GM19025 (cell line): ENCODE measurements around the gene KIF17.
"Not testable (repeated sequence)": the region's sequence is repeated elsewhere in the genome, so short reads cannot be mapped to it uniquely, and the experiment has no call there.

Experiments used
- ATAC-seq: cut with Tn5 transposase; IDR thresholded peaks from one replicate; pipeline ENCODE4 v1.9.1; 2021; ENCODE audit warnings: mild to moderate bottlenecking, low read depth, moderate library complexity; ENCODE audit not compliant: unreplicated experiment

Gene KIF17

DNA sequence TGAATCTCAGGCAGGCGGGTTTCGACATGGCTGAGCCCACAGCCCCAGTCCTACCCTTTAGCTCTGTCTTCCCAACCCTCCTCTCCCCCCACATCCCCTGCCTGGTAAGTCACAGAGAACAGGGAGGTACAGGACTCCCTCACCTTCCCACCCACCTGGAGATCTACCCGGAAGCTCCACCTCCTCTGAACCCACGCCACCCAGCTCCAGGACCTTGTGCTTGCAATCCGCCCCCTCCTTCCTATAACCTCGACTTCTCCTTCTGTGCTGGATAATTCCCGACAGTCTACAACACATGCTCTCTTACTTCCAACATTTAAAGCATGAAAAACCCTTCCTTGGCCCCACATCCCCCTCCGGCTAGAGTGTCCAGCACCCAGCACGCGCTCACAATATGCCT is 22.3 kb downstream of the KIF17 start:
- no peak for ATAC-seq

DNA sequence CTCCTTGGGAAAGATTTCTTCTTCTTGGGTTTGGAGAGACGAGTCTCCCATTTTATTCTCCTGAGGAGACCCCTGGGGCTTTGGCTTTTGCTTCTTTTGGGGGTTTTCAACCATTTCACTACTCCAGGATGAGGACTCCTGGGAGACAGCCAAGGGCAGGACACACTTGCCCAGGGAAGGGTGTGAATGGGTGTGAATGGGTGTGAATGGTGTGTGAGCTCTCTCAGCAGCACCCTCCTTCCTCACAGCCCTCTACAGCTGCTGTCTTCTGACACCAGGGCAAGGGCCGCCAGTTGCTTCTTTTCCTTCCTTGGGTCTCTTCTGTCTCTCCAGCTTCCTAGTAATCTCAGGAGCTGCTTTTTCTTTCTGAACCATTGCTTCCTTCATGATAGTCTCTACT is 24.2 kb downstream of the KIF17 start:
- ATAC-seq, result no peak

DNA sequence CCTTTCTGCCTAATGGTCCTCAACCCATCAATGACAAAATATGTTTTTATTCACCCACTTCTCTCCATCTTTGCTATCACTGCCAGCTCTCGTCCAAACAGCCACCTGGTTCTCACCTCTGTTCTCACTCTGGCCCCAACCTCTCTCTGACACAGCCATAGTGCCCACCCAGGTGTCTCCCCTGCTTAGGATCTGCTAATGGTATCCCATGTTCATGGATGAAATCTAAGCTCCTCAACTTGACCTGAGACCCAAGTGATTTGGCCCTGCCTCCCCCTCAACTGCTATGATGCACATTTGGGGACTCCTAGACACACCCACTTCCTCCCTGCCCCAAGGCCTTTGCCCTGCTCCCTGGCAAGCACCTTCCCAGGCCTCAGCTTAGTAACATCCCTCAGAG is 25.9 kb downstream of the KIF17 start:
- ATAC-seq, result no peak

DNA sequence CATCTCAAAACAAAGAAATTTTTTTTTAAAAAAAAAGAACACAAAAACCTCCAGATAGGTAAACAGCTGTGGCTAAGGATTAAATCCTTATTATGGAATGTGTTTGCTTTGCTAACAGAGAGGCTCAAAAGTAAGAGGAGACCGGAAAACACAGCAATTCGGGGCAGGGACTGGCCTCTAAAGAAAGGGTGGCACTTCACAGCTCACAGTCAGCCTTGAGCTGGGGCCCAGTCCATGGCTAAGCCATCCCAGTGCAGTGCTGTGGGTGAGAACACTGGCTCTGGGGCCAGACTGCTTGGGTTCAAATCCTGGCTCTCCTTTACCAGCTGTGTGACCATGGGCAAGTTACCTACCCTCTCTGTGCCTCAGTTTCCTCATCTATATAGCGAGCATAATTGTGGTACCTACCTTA is 28.2 kb downstream of the KIF17 start:
- no peak for ATAC-seq

DNA sequence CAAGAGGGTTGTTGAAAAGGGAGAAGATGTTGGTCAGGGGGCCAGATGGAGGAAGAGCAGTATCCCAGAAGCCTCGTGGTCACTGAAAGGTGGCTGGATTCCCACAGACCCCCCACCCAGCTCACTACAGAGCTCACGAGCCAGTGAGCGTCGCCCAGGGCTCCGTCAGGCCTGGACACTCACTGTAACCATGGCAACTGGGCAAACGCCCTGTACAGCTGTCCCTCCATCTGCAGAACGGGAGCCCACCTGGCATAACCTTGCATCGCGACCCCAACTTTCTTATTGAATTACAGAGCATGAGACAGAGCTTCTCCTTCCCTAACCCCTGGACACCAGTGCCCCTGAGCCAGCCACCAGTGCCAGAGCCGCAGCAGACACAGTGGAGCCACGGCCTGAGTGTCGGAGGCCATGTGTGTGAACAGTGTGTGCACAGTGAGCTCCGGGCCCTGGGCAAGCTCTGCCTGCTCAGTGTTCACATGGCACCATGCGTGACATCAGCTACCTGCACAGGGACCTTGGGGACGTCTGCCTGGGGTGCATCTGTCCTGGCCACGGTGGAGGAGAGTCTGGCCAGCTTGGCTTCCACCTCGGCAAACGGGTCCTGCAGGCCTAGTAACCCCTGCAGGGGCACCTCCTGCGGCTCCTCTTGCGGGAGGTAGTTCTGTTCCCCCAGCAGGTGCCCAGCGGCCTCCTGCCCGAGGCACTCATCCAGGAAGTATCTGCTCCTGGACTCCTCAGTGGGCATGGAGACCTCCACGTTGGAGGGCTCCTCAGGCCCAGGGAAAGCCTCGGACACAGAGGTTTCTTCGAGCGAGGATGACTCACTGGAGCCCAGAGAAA is 30.7 kb downstream of the KIF17 start:
- ATAC-seq, result no peak

DNA sequence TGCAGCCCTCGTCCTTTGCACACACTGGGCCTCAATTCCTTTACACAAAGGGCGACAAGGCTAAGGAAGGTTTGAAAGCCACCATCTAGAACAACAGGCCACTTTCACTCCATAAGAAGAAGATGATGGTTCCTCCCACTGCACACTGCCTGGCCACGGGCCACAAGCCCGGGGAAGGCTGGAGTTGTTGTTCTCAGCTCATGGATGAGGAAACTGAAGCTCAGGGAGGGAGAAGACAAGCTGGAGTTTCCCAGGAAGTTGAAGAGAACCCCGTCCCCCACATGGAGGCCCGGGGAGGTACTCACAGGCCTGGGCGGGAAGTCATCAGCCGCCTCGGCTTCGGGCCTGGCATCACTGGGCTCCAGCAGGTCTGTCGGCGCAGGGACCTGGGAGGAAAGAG is 32.1 kb downstream of the KIF17 start:
- no peak for ATAC-seq

DNA sequence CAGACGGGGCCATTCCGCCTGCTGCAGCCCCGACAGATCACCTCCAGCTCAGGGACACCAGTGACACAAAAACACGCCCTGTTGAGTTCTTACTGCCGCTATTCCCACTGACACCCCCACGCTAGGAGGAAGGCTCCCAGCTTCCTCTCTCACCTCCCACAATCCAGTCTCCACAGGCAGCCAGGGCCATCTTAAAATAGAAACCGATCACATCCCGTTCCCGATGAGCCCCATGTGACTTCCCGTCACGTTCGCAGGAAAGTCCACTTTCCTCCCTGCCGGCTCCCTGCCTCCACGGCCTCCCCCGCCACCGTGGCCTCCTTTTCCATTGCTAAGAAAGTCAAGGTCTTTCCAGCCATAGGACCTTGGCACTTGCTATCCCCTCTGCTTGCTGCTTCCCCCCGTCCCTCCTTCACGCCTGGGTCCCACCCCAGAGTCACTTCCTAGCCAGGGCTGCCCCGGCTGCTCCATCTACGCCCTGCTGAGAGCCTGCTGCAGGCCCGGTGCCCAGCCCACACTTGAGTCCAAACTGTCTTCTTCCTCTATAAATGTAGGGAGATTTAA is 32.6 kb downstream of the KIF17 start:
- no peak for ATAC-seq

DNA sequence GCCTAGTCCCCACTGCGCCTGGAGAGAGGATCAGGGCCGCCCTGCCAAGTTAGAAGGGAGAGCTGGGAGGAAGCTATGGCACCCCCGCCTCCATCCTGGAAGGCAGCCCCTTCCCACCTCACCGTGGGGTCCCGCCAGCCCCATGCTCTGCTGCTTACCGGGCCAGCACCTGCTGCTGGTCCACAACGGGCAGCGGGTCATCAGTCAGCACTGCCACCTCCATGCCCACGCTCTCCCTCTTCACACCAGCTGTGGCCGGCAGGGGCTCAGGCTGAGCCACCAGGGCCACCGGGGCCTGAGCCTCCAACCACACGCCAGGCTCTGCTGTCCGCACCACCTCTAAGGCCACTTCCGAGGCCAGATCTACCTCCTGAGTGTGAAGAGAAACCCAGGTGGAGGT is 33.2 kb downstream of the KIF17 start:
- ATAC-seq, result no peak

DNA sequence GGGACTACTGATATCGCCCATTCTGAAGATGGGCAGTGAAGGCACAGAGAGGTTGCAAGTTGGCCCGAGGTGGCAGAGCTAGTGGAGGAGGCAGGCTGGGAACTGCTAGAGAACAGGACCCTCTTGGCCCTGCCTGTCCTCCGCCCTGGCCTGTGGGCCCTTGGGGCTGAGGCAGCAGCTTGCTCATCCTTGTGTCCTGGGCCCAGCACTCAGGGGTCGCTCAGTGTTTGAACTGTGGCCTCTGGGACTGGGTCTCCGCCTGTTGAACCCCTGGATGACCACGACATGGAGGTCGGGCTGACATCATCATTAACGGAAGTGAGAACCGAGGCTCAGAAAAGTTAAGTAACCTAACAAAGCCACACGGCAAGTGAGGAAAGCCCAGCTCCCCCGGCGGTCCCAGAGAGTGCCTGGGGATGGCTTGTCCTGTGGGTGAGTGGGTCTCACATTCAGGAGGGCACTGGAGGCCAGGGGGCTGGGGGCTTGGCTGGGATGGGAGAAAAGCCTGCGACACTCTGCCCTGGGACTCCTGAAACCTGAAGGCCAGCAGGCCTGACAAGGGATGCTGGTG is 33.7 kb downstream of the KIF17 start:
- no peak for ATAC-seq

DNA sequence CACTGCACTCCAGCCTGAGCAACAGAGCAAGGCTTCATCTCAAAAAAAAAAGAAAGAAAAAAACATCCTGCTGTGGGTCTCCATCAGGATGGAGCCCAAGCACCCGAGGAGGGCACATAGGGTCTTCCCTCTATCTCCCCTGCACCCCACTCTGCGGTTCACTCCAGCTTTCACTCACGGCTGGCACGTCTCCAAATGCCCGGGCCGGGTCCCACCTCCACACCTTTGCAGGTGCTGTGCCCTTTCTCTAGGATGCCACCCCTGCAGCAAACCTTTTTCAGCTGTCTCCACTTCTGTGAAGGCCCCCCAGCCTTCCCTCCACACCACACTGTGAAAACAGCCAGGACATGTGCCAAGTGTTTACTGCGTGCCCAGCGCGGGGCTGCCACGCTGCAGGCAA is 34.2 kb downstream of the KIF17 start:
- no peak for ATAC-seq

DNA sequence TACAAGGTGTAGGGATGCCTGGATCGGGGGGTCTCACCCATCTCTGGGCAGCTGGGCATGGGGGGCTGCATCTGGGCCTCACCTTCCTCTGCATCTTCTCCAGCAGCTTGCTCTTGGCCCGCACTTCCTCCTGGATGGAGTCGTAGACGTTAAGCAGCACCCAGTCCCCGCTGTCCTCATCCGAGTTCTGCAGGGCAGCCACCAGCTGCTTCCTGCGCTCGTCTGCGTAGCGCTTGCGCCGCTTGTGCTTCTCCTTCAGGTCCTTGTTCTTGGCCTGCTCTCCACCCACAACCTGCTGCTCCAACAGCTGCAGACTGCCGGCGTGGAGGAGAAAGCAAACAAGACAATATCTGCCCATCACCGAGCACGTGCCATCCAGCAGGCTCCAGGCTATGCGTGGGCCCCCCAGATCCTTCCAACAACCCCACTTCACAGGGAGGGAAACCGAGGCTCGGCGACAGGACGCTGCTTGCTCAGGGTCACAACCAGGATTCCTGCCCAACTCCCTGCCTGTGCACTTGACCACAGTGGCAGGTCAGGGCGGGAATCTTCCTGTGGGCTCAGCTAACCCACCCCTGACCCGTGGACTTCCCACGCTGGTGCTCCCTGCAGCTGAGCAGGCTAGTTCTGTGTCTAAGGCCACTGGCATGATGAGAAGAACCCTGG is 35.1 kb downstream of the KIF17 start:
- ATAC-seq, result no peak

DNA sequence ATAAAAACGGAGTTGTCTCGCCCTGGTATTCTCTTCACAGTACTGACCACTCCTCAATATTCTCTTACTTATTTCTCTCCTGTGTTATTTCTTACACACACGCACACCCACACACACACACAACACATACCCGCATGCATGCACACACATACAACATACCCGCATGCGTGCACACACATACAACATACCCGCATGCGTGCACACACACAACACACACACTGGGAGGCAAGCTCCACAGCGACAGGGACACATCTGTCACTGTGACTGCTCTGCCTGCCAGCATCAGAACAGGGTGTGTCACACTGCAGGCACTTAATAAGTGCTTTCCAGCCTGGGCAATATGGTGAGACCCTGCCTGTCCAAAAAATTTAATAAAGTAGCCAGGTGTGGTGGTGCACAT is 35.8 kb downstream of the KIF17 start:
- no peak for ATAC-seq

DNA sequence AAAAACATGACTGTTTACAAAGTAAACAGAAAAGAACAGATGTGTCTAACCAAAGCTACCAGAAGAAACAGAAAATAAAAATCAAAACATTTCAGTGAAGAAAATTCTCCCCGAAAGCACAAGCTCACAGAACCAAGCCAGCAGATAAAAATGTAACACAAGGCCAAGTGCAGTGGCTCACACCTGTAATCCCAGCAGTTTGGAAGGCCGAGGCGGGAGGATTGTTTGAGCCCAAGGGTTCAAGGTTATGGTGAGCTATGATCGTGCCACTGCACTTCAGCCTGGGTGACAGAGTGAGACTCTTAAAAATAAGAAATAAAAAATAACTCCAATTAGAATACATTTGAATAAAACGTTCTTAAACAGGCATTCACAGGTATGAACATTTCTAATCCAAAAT is 37.5 kb downstream of the KIF17 start:
- no peak for ATAC-seq

DNA sequence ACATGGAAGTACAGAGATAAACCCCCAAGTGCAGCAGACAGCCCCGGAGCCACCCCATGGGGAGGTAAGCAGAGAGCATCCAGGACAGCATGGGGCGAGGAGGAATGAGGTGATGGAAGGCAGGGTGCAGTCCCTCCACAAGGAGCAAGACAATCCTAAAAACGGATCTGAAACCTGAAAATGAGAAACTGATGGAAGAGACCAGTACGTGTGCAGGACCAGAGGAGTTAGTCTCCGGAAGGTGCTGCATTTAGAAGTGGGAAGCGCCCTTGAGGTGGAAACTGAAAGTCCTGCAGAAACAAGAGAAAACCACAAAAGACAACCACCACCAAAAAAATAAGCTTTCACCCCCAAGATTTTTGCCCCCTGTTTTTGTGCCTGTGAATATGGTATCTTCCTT is 39.2 kb downstream of the KIF17 start:
- ATAC-seq, result no peak

DNA sequence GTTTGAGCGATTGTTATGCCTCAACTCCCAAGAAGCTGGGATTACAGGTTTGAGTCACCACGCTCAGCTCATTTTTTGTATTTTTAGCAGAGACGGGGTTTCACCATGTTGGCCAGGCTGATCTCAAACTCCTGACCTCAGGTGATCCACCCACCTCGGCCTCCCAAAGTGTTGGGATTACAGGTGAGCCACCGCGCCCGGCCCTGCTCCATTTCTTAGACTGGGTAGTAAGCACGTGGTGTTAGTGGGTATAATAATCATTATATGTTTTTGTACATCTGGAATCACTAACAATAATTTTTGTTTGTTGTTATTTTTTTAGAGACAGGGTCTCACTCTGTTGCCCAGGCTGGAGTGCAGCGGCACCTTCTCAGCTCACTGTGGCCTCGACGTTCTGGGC is 44.2 kb downstream of the KIF17 start:
- ATAC-seq, result not testable (repeated sequence)

DNA sequence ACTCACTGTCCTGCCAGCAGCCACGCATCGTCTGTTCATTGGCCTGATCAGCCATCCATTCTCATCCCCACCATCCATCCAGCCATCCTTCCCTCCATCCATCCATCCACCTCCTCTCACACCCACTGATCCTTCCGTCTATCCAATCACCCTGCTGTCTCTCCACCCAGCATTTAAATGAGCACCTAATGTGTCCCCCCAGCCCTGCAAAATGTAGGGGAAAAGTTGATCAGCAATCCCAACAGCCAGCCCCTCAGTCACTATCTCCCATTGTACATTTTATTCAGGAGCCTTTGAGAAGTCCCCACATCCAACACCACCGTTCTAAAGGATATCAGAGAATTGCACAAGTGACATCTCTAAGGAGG is 45.6 kb downstream of the KIF17 start:
- no peak for ATAC-seq

DNA sequence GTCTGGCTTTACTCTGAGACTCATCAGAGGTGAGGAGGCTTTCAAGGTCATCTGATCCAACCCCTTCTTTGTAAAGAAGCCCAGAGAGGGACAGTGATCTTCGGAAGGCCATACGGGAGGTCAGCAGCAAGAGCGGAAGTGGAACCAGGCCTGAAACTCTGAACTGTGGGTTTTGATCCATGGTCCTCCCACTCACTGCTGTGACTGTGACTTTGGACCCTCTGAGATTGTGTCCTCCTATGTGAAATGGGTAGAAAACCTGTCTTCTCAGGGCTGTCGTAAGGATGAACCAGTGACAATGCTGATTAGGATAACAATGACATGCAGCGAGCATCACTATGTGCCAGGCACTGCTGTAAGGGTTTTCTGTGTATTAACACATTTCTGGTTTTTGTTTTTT is 46.9 kb downstream of the KIF17 start:
- ATAC-seq, result no peak

DNA sequence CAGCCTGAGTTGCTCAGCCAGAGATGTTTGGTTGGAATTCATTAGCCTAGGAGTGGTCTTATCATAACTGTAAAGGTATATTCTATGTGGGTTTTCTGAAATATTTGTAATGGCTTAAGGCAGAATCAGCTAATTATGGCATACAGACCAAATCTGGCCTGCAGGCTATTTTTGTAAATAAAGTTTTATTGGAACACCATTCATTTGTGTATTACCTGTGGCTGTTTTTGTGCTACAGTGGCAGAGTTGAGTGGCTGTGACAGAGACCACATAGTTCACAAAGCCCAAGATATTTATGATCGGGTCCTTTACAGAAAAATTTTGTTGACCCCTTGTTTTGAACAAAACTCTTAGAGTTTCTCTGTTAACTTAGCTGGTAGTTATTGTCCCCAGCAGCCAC is 49.2 kb downstream of the KIF17 start:
- ATAC-seq, result no peak

DNA sequence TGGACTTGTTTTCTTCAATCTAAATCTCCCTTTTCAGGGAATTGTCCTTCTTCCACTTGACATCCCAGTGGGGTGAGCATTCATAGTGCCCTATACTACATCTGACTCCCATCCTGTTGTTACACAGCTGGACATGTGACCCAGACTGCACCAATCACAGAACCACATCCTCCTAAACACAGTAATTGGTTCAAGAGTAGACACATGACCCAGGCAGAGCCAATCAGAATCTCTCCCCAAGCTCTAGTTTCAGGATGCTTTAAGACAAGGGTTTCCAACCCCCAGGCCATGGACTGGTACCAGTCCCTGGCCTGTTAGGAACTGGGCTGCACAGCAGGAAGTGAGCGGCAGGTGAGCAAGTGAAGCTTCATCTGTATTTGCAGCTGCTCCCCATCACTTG is 51.0 kb downstream of the KIF17 start:
- ATAC-seq, result no peak

DNA sequence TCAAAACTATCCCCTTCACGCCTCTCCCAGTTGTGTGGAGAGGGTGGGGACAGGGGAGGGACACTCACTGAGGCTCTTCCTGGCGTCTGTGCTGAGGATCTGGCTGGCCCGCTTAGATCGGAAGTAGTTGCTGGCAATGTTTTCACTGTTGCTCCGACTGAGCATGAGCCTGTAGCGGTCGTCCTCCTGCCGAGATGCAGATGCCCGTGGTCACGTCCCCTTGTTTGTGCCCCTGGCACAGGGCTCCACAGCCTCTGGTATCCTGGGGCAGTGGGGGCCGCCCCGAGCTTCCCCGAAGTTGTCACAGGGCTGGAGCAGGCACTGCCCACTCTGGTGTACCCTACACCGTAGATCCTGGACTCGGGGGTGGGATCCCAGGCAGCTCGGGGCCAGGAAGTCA is 51.7 kb downstream of the KIF17 start:
- ATAC-seq, result no peak

DNA sequence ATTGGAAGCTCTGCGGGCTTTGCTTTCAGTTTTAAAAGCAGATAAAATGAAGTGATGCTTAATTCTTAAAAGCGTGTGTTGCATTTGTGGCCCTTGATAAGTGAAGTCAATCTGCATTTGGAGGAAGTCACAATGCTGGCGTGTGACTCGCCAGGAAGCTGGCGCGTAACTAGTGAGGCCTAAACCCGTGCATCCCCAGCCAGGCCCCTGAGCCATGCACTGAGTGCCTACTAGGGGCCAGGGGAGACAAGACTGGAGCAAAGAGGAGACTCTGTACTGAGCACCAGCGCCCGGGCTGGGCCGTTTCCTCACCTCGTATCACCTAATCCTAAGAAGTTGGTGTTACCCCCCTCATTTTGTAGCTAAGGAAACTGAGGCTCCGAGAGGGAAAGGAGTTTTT is 52.1 kb downstream of the KIF17 start:
- ATAC-seq, result no peak
